Measurements from ENCODE around the gene MSANTD2. TPM values are rescaled to one million over a fixed set of nuclear protein-coding genes. Genes with fewer than 3 reads are reported as not detected.

MSANTD2 gene
- total RNA-seq, result 32.9 TPM

DNA sequence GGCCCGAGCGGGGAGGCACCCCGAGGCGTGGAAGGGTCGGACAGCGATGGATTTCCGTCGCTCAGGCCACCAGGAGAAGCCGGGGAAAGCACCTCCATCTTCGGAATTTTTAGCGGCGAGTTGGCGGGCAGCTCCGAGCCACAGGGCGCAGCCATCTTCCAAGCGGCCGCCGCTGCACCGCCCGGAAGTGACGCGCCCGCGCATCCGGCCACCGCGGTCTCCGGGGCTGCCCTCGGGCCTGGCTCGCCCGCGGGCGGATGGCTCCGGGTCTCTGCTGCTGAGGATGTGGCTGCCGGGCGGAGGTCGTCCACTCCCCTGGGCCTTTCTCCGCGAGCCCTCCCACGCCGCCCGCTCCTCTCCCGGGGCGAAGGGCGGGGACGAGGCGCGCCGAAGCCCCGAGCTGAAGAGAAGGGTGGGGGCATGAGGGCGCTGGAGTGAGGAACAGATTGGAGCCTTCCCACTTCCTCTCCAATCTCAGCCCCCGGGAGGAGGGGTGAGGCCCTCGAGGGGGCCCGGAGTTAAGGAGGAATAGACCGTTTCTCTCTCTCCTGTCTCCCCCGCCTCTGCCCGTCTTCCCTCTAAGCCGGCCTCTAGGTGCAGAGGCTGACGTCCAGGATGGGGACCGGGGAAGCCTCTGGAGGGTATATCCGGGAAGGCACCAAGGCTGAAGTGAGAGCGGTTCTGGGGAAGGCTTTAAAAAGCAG, at the start of gene MSANTD2:
Gene MSANTD2 (minus strand): TSS at position 181 of the 704 bp plus-strand sequence. CDS start 26 bp downstream, at position 155.

DNA sequence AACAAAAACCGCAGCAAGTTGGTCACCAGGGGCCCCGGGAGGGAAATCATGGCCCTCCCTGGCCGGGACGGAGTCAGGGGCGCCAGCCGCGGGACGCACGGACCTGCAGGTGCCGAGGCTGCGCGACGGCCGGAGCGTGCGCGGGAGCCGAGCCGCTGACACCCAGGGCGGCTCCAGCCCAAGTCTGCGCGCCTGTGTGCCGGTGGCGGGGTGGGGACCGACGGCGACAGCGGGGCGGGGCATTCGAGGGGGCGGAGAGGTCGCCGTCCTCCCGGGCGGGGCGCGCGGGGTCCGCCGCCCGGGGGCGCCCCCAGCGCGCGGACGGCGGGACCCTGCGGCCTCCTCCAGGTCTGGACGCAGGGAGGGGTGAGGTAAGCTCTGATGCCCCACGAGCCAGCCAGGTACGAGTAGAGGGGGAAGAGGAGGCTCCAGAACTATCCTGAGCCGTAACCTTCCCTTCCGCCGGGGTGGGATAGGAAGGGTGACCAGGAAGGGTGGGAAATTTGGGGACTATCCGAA, 38.0 kb downstream of the MSANTD2 start, which contains the start of gene ESAM:
Gene ESAM (minus strand): TSS at position 186 of the 519 bp plus-strand sequence. CDS start 136 bp downstream, at position 50.

DNA sequence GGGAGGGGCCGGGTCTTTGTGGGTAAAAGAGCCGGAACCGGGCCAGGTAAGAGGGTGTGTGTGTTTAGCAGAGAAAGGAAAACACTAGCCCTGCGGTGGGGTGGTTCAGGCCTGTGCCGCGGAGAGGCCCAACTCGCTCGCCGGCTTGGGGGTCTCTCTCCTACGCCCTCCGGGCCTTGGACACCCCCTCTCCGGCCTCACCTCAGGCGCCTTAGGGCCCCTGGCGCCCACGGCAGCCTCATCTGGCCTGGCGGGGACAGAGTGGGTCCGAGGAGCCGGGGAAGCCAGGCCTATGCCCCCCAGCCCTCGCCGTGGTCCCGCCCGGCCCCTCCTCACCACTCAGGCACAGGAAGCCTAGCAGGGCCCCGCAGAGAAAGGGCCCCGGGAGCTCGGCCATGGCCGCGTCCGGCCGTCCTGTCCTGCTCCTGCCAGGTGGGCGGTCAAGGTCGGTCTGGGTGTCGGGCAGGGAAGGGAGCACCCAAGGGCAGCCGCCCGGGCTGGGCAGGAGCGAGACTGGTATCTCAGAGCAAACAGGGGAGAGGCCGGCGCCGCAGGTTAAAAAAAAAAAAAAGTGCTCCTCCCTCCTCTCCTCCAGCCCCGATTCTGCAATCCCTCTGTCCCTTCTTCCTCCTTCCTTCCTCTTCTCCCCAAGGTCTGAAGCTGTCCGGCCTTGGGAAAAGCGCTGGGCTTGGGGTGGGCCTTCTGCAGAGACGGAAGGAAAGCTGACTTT, 48.3 kb downstream of the MSANTD2 start, which contains the start of gene VSIG2:
Gene VSIG2 (minus strand): TSS at position 515 of the 730 bp plus-strand sequence. CDS start 118 bp downstream, at position 397.

DNA sequence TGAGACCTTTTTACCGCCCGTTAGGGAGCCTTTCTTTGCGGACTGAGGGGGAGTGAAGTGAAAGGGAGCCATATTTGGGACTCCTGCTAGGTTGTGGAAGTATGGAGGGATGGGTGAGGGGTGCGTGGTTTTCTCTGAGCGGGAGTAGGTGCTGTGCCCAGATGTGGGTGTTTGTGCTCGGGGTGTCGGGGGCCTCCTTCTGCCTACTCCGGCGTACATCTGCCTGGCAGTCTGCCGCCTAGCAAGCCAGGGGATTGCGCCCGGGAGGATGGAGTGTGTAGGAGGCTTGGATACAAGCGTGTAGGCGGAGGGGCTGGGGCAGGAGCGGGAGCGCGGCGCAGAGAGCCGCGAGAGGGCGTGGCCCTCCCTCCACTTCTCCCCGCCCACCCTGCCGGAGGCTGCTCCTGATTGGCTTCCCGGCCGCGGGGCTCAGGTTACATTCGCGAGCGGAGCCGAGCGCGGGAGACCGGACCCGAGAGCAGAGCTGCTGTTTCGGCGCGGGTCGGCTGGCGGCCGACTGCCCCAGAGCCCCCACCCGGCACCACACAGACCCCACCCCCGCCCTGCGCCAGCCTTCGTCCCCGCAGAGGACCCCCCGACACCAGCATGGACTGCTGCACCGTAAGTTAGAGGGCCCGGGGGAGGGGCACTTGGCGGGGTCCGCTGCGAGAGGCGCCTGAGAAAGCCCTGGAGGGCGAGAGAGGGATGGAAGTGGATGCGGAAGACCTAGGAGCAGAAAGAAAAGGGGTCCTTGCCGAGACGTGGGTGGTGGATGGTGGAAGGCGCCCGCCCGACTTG, 60.5 kb downstream of the MSANTD2 start, which contains the start of gene NRGN:
Gene NRGN (plus strand): TSS at position 464 of the 798 bp plus-strand sequence. CDS start 143 bp downstream, at position 607.

Other genes starting within 250 kb of the MSANTD2 start
- gene OR8A1, start 230.4 kb downstream of the MSANTD2 start, total RNA-seq, result not detected
- gene PANX3, start 189.0 kb downstream of the MSANTD2 start, total RNA-seq, result not detected
- 50.1 TPM for gene TBRG1, start 177.5 kb downstream of the MSANTD2 start, total RNA-seq
- 4.7 TPM for gene SIAE, start 126.7 kb downstream of the MSANTD2 start, total RNA-seq
- gene SPA17, start 126.5 kb downstream of the MSANTD2 start, total RNA-seq, result 3.8 TPM
- 1.9 TPM for gene NRGN, start 60.5 kb downstream of the MSANTD2 start, total RNA-seq
- gene VSIG2, start 48.2 kb downstream of the MSANTD2 start, total RNA-seq, result not detected
- 4.4 TPM for gene ESAM, start 38.1 kb downstream of the MSANTD2 start, total RNA-seq
- 7.8 TPM for gene ROBO3, start 65.0 kb upstream of the MSANTD2 start, total RNA-seq
- gene ROBO4, start 97.5 kb upstream of the MSANTD2 start, total RNA-seq, result 3.1 TPM
- not detected for gene HEPN1, start 118.8 kb upstream of the MSANTD2 start, total RNA-seq
- 18.2 TPM for gene HEPACAM, start 135.6 kb upstream of the MSANTD2 start, total RNA-seq
- gene CCDC15, start 153.8 kb upstream of the MSANTD2 start, total RNA-seq, result 3.8 TPM